ENCODE data around the gene SPNS3.

DNA sequence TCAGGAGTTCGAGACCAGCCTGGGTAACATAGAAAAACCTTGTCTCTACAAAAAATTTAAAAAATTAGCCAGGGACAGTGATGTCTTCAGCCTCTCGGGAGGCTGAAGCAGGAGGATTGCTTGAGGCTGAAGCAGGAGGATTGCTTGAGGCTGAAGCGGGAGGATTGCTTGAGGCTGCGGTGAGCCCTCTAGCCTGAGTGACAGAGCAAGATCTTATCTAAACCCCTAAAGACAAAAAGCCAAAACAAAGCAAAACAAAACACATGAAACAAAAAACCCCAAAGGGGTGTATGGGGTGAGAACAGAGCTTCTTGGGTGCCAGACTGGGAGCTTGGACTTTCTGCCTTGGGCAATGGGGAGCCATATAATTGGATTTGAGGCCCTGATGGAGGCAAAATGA is 2.6 kb downstream of the SPNS3 start:
- TF ChIP-seq, protein P1, sequence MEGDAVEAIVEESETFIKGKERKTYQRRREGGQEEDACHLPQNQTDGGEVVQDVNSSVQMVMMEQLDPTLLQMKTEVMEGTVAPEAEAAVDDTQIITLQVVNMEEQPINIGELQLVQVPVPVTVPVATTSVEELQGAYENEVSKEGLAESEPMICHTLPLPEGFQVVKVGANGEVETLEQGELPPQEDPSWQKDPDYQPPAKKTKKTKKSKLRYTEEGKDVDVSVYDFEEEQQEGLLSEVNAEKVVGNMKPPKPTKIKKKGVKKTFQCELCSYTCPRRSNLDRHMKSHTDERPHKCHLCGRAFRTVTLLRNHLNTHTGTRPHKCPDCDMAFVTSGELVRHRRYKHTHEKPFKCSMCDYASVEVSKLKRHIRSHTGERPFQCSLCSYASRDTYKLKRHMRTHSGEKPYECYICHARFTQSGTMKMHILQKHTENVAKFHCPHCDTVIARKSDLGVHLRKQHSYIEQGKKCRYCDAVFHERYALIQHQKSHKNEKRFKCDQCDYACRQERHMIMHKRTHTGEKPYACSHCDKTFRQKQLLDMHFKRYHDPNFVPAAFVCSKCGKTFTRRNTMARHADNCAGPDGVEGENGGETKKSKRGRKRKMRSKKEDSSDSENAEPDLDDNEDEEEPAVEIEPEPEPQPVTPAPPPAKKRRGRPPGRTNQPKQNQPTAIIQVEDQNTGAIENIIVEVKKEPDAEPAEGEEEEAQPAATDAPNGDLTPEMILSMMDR (IDR thresholded peaks at IDR 0.05), result no peak
- no peak for TF ChIP-seq POLR2A (IDR thresholded peaks at IDR 0.05)
- TF ChIP-seq EP300 (IDR thresholded peaks at IDR 0.05), result no peak
- TF ChIP-seq POLR2AphosphoS5 (IDR thresholded peaks at IDR 0.05), result no peak

All from gastroesophageal sphincter (tissue), 3 donors.